CD8-positive, alpha-beta memory T cell (primary cell): ENCODE measurements around the gene MUC20. TPM values are rescaled to one million over a fixed set of nuclear protein-coding genes. Genes with fewer than 3 reads are reported as not detected.
"Not testable (repeated sequence)": the region's sequence is repeated elsewhere in the genome, so short reads cannot be mapped to it uniquely, and the experiment has no call there.

Experiments
- CTCF ChIA-PET: fragments of 350-600 bp; sonication (Branson Sonifier 250); formaldehyde crosslinking; loops from one replicate; lab custom pipeline; 2021; ENCODE audit warnings: antibody characterized with exemption; lab: Charles Lee
- POLR2A ChIA-PET: fragments of 350-600 bp; sonication (Branson Sonifier 250); formaldehyde crosslinking; loops from one replicate; lab custom pipeline; 2021; ENCODE audit warnings: antibody characterized with exemption; lab: Charles Lee
- DNase-seq, 5 donors: peaks; one replicate each; pipeline versions ENCODE4 v3.0.0 to v3.0.0-alpha.2; 2020 to 2022; ENCODE audit warnings: mixed read lengths in 1 of 5
- H3K27ac ChIP-seq: one replicate; pipeline ENCODE4 v1.7.0; 2013; ENCODE audit warnings: low read depth, mild to moderate bottlenecking, low read length, moderate library complexity
- H3K27me3 ChIP-seq: 2 replicates; pipeline ENCODE4 v1.7.0; 2013; ENCODE audit warnings: low read length, mild to moderate bottlenecking; ENCODE audit not compliant: insufficient read depth, poor library complexity, severe bottlenecking
- H3K36me3 ChIP-seq: 2 replicates; pipeline ENCODE4 v1.7.0; 2013; ENCODE audit warnings: mild to moderate bottlenecking, low read length, moderate library complexity; ENCODE audit not compliant: insufficient read depth
- H3K4me1 ChIP-seq: 2 replicates; pipeline ENCODE4 v1.7.0; 2013; ENCODE audit warnings: mild to moderate bottlenecking, low read length, moderate library complexity; ENCODE audit not compliant: insufficient read depth
- H3K4me3 ChIP-seq: 2 replicates; pipeline ENCODE4 v1.7.0; 2013; ENCODE audit warnings: mild to moderate bottlenecking, low read length
- H3K9me3 ChIP-seq: 2 replicates; pipeline ENCODE4 v1.7.0; 2013; ENCODE audit warnings: mild to moderate bottlenecking, low read length
- H3K27ac Mint-ChIP-seq, 8 donors: one replicate each; pipeline ENCODE4 v1.8.0; 2020 to 2021; ENCODE audit warnings: mixed read lengths in 8 of 8, mild to moderate bottlenecking in 6 of 8, inconsistent platforms in 3 of 8, moderate library complexity in 3 of 8
- H3K27me3 Mint-ChIP-seq, 2 donors: one replicate each; pipeline ENCODE4 v1.8.0; 2020 to 2021; ENCODE audit warnings: mixed read lengths in 2 of 2, mild to moderate bottlenecking in 1 of 2, moderate library complexity in 1 of 2
- H3K36me3 Mint-ChIP-seq, 3 donors: one replicate each; pipeline ENCODE4 v1.8.0; 2020 to 2021; ENCODE audit warnings: mixed read lengths in 3 of 3, inconsistent platforms in 1 of 3, mild to moderate bottlenecking in 1 of 3
- H3K4me1 Mint-ChIP-seq, 3 donors: one replicate each; pipeline ENCODE4 v1.8.0; 2020 to 2021; ENCODE audit warnings: mixed read lengths in 3 of 3, inconsistent platforms in 1 of 3, mild to moderate bottlenecking in 1 of 3
- H3K4me3 Mint-ChIP-seq, 7 donors: one replicate each; pipeline ENCODE4 v1.8.0; 2020 to 2021; ENCODE audit warnings: mixed read lengths in 7 of 7, mild to moderate bottlenecking in 6 of 7, moderate library complexity in 4 of 7, inconsistent platforms in 2 of 7
- H3K9me3 Mint-ChIP-seq, 5 donors: one replicate each; pipeline ENCODE4 v1.8.0; 2020 to 2022; ENCODE audit warnings: mixed read lengths in 5 of 5, mild to moderate bottlenecking in 3 of 5, moderate library complexity in 2 of 5, inconsistent platforms in 1 of 5
- polyA plus RNA-seq: library from polyadenylated mRNA; unstranded; fragments of 300-500 nt; fragmentation: Illumina TruSeq; gene quantifications from one replicate; pipeline ENCODE4 v1.2.3, GENCODE V29; 2021
- total RNA-seq, 2 experiments: library from RNA; stranded (reverse); gene quantifications; one replicate each; pipeline ENCODE4 v1.2.3, GENCODE V29; 2021

The MUC20 gene
- total and polyA plus RNA-seq, 3 experiments from 2014 or later = 0.95 to 0.96 TPM; not detected in 1

DNA sequence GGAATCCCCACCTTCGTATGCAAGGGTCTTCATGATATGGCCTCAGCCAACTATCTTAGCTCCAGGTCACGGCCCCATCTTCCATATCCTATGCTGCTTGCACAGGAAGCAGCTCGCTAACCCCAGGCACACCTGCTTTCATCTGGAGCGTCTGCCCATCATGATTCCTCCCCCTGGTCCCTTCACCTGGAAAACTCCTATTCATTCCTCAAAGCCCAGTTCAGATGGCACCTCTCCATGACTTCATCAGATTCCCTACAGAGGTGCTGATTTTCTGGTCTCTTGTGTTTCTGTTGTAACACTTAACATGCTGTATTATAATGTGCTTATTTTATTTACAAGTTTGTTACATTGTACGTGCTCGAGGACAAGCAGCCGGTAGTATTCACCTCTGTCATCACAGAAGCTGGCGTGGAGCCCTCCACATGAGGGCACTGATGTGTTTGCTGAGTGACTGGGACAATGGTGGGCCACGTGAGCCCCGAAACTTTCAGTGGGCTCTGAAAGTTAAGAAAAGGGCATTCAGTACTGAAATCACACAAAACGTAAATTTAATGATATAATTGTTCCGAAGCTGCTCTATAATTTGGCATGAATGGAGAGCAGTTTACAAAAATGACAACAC lies 16.2 kb downstream of the MUC20 start:
- no peaks in the 10 kb centered on the region for H3K4me1 Mint-ChIP-seq
- no peak for DNase-seq
- H3K9me3 Mint-ChIP-seq = no peaks in the 10 kb centered on the region
- no peaks in the 10 kb centered on the region for H3K4me1 ChIP-seq
- peaks cover 0 to 10% (median 7%) of the 10 kb centered on the region in 3 donors for H3K36me3 Mint-ChIP-seq
- no peaks in the 10 kb centered on the region for H3K36me3 ChIP-seq
- POLR2A ChIA-PET = no interaction called here
- no peak overlapping the region for H3K4me3 Mint-ChIP-seq
- no peaks in the 10 kb centered on the region for H3K27me3 ChIP-seq
- H3K27ac Mint-ChIP-seq = no peak overlapping the region
- H3K4me3 ChIP-seq = no peak overlapping the region
- H3K27me3 Mint-ChIP-seq = peaks cover 3 to 8% of the 10 kb centered on the region in 2 donors
- no peaks in the 10 kb centered on the region for H3K9me3 ChIP-seq
- CTCF ChIA-PET = no interaction called here
- no peak overlapping the region for H3K27ac ChIP-seq

GRCh38 chr3:195737782-195738181 lies 17.0 kb downstream of the MUC20 start:
- H3K4me3 Mint-ChIP-seq, H3K36me3 Mint-ChIP-seq, H3K36me3 ChIP-seq, H3K9me3 ChIP-seq, DNase-seq, H3K4me3 ChIP-seq, H3K9me3 Mint-ChIP-seq, H3K4me1 Mint-ChIP-seq, H3K27me3 ChIP-seq, H3K4me1 ChIP-seq, H3K27me3 Mint-ChIP-seq, H3K27ac ChIP-seq, H3K27ac Mint-ChIP-seq, CTCF ChIA-PET: not testable (repeated sequence)
- POLR2A ChIA-PET = interaction anchor here (0.6 kb wide), 1 partner anchor 715 kb away, joined by 4 read pairs; no protein-coding TSS in a partner anchor

DNA sequence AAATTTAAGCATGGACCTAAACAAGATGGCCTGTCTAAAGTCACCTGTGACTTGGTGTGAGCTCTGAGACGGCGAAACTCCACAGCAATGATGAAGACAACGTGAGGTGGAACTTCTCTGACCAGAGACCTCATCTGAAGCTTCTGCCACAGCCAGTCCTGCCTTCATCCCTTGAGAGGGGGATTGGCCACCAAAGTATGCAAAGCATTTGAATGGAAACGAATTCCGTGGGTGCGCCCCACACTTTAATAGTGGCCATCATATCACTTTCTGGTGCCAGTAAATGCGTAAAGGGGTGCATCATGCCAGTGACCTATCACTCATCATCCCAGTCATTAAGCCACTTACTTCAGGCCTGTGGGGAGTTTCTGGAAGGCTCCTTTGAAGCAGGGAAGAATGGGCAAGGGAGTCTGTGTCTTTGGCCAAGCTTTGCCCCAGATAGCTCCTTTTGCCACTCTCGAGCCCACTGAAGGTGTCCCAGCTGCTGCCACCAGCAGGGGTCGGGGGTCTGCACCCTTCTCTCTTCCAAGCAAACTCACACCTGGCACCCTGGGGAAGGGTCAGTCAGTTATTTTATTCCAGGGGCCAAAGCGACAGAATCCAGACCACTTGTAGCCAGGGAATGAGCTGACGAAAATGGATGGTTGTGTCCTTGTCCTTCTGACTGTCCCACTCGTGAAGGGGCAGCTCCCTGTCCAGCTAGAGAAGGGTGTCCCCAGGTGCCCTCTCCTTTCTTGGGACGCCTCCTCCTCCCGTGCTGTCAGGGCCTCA lies 17.7 kb downstream of the MUC20 start:
- Histone ChIP-seq H3K36me3 (no peaks in the 10 kb centered on the region), H3K27ac (no peak overlapping the region), H3K27me3 (no peaks in the 10 kb centered on the region), H3K9me3 (no peaks in the 10 kb centered on the region), H3K4me3 (no peak overlapping the region), H3K4me1 (no peaks in the 10 kb centered on the region)
- H3K4me1 Mint-ChIP-seq = no peaks in the 10 kb centered on the region
- ChIA-PET CTCF (no interaction called here), POLR2A (interaction anchor here (0.6 kb wide), 2 partner anchors 35 to 715 kb away, joined by 4 to 7 read pairs; no protein-coding TSS in a partner anchor)
- H3K27ac Mint-ChIP-seq = peak overlapping the region in 1 of 8 donors; percentile 38
- no peak for DNase-seq
- H3K27me3 Mint-ChIP-seq = peaks cover 7 to 8% of the 10 kb centered on the region in 2 donors
- no peak overlapping the region for H3K4me3 Mint-ChIP-seq
- peaks cover 0 to 6% (median 6%) of the 10 kb centered on the region in 3 donors for H3K36me3 Mint-ChIP-seq
- no peaks in the 10 kb centered on the region for H3K9me3 Mint-ChIP-seq

DNA sequence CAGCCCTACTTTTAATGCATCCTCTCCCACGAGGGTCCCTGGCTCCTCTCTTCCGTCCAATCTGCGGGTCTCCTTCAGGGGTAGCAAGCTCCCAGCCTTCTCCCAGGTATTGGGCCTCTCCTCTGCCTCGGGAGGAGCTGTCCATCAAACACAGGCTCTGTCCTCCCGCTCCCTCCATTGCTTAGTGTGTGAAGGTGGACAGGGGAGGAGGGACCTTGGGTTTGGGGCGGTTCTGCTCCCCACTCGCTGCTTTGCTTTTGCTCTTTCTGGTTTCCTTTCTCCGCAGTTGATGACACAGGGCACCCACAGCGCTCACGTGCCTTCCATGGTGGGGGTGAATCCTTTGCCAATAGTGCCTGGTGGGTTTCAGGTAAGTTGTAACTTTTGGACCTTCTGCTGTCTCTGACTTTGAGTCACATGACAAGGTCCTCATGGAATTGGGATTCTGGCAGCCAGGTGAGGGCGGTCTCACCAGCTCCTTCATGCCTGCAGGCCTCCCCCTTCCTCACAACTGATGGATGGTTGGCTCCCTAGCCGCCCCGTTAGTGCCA lies 18.9 kb downstream of the MUC20 start:
- H3K4me3 Mint-ChIP-seq = no peak overlapping the region
- no peak for DNase-seq
- Histone ChIP-seq H3K4me3 (no peak overlapping the region), H3K4me1 (no peaks in the 10 kb centered on the region), H3K36me3 (no peaks in the 10 kb centered on the region), H3K27me3 (no peaks in the 10 kb centered on the region), H3K9me3 (no peaks in the 10 kb centered on the region), H3K27ac (no peak overlapping the region)
- ChIA-PET POLR2A (no interaction called here), CTCF (no interaction called here)
- peaks cover 7 to 14% of the 10 kb centered on the region in 2 donors for H3K27me3 Mint-ChIP-seq
- H3K27ac Mint-ChIP-seq = no peak overlapping the region
- H3K9me3 Mint-ChIP-seq = no peaks in the 10 kb centered on the region
- no peaks in the 10 kb centered on the region for H3K4me1 Mint-ChIP-seq
- peaks cover 0 to 6% (median 4%) of the 10 kb centered on the region in 3 donors for H3K36me3 Mint-ChIP-seq

DNA sequence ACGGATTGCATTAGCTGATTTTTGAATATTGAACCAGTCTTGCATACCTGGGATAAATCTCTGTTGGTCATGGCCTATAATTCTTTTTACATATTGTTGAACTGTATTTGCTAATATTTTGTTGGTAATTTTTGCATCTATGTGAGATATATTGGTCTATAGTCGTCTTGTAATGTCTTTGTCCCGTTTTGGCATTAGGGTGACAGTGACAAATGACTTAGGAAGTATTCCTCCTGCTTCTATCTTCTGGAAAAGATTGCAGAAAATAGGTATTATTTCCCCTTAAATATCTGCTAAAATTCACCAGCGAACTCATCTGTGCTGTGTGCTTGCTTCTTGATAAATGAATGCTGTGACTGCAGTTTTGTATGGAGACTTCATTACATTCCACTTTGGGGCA lies 23.7 kb downstream of the MUC20 start:
- ChIA-PET CTCF (no interaction called here), POLR2A (interaction anchor here (0.6 kb wide), 1 partner anchor 14 kb away, joined by 11 read pairs; no protein-coding TSS in a partner anchor)
- no peaks in the 10 kb centered on the region for H3K9me3 ChIP-seq
- H3K4me3 ChIP-seq = no peak overlapping the region
- H3K36me3 ChIP-seq = no peaks in the 10 kb centered on the region
- H3K9me3 Mint-ChIP-seq = no peaks in the 10 kb centered on the region
- peak overlapping the region in 1 of 8 donors; percentile 17 for H3K27ac Mint-ChIP-seq
- peaks cover 14 to 26% of the 10 kb centered on the region in 2 donors for H3K27me3 Mint-ChIP-seq
- H3K4me3 Mint-ChIP-seq = no peak overlapping the region
- no peaks in the 10 kb centered on the region for H3K36me3 Mint-ChIP-seq
- DNase-seq = no peak
- H3K4me1 Mint-ChIP-seq = peaks cover 10 to 14% (median 14%) of the 10 kb centered on the region in 3 donors
- peaks cover 4% of the 10 kb centered on the region for H3K27me3 ChIP-seq
- peaks cover 6% of the 10 kb centered on the region for H3K4me1 ChIP-seq
- no peak overlapping the region for H3K27ac ChIP-seq

DNA sequence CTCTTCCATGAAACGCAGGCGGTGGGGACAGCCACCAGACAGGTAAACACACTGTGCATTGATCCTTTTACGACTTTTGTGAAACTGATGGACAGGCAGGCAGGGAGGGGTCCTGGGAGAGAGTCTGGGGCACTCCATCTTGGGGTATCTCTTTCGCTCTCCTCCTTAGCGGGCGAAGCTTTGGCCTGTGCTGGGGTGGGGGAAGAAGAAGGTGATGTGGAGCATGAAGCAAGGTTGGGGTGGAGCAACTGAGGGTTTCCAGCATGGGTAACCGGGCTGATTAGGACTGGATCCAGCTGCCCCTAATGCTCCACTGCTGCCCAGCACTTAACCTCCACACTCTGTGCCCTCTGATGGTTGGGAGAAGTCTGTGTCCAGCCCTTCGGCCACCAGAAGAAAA lies 25.6 kb downstream of the MUC20 start:
- CTCF ChIA-PET = no interaction called here
- POLR2A ChIA-PET = no interaction called here
- H3K36me3 Mint-ChIP-seq = no peaks in the 10 kb centered on the region
- peaks cover 10 to 14% (median 14%) of the 10 kb centered on the region in 3 donors for H3K4me1 Mint-ChIP-seq
- no peak overlapping the region for H3K4me3 Mint-ChIP-seq
- peaks cover 4% of the 10 kb centered on the region for H3K27me3 ChIP-seq
- H3K4me3 ChIP-seq = no peak overlapping the region
- H3K27ac ChIP-seq = no peak overlapping the region
- H3K27ac Mint-ChIP-seq = no peak overlapping the region
- no peaks in the 10 kb centered on the region for H3K36me3 ChIP-seq
- H3K4me1 ChIP-seq = peaks cover 6% of the 10 kb centered on the region
- H3K9me3 Mint-ChIP-seq = no peaks in the 10 kb centered on the region
- H3K27me3 Mint-ChIP-seq = peaks cover 12 to 18% of the 10 kb centered on the region in 2 donors
- H3K9me3 ChIP-seq = no peaks in the 10 kb centered on the region
- DNase-seq = no peak

DNA sequence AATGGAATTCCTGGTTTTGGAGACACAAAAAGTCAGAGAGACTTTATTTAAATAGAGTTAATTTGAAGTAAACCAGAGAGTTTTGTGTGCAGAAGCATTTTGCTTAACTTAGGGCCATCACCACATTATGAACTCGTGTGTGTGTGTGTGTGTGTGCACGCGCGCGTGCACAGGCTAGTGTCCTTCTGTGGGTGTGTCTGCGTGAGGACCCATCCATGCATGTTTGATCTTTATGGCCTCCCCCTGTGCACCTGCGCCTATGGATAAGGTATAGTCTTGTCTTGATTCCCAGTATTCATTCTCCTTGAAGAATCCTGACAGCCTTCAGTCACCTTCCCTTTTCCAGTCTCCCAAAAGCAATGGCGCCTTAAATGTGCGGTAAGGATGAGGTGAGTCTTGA lies 26.0 kb downstream of the MUC20 start:
- no peaks in the 10 kb centered on the region for H3K9me3 Mint-ChIP-seq
- ChIA-PET CTCF (no interaction called here), POLR2A (no interaction called here)
- peaks cover 12 to 18% of the 10 kb centered on the region in 2 donors for H3K27me3 Mint-ChIP-seq
- H3K4me1 Mint-ChIP-seq = peaks cover 10 to 14% (median 14%) of the 10 kb centered on the region in 3 donors
- Histone ChIP-seq H3K27ac (no peak overlapping the region), H3K9me3 (no peaks in the 10 kb centered on the region), H3K36me3 (no peaks in the 10 kb centered on the region), H3K4me1 (peaks cover 6% of the 10 kb centered on the region), H3K4me3 (no peak overlapping the region), H3K27me3 (peaks cover 4% of the 10 kb centered on the region)
- H3K4me3 Mint-ChIP-seq = peak overlapping the region in 1 of 7 donors; percentile 12
- DNase-seq = no peak
- H3K36me3 Mint-ChIP-seq = no peaks in the 10 kb centered on the region
- no peak overlapping the region for H3K27ac Mint-ChIP-seq

DNA sequence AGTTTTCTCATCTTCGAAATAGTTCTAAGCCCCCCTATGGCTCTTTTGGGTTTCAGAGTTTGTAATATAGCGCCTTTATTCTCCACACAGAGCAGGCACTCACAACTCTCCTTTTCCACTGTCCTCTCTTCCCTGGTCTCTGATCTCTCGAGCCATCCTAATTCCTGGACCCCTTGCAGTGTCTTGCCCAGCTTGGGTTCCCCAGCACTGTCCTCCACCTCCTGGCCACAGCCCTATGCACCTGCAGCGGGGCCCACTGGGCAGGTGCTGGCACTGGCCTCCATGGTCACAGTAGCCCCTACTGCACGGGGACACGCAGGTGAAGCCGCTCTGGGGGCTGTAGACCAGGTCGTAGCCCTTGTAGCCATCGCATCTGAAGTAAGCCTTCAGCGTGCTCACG lies 27.9 kb downstream of the MUC20 start:
- no peaks in the 10 kb centered on the region for H3K36me3 Mint-ChIP-seq
- POLR2A ChIA-PET = no interaction called here

More for the DNA sequence above, 27.9 kb downstream of the MUC20 start:
- peak overlapping the region in 1 of 7 donors; percentile 9 for H3K4me3 Mint-ChIP-seq
- Histone ChIP-seq H3K36me3 (no peaks in the 10 kb centered on the region), H3K9me3 (no peaks in the 10 kb centered on the region), H3K4me1 (peaks cover 6% of the 10 kb centered on the region), H3K4me3 (no peak overlapping the region), H3K27ac (no peak overlapping the region), H3K27me3 (peaks cover 4% of the 10 kb centered on the region)
- CTCF ChIA-PET = interaction anchor here (1.2 to 1.4 kb wide), 2 partner anchors 102 to 127 kb away, joined by 4 to 5 read pairs; no protein-coding TSS in a partner anchor
- no peaks in the 10 kb centered on the region for H3K9me3 Mint-ChIP-seq
- DNase-seq = no peak
- H3K27ac Mint-ChIP-seq = peak overlapping the region in 1 of 8 donors; percentile 47
- H3K27me3 Mint-ChIP-seq = peaks cover 10 to 18% of the 10 kb centered on the region in 2 donors
- peaks cover 10 to 18% (median 14%) of the 10 kb centered on the region in 3 donors for H3K4me1 Mint-ChIP-seq
